Measurements from ENCODE around the gene COPS7A.

The COPS7A gene

DNA sequence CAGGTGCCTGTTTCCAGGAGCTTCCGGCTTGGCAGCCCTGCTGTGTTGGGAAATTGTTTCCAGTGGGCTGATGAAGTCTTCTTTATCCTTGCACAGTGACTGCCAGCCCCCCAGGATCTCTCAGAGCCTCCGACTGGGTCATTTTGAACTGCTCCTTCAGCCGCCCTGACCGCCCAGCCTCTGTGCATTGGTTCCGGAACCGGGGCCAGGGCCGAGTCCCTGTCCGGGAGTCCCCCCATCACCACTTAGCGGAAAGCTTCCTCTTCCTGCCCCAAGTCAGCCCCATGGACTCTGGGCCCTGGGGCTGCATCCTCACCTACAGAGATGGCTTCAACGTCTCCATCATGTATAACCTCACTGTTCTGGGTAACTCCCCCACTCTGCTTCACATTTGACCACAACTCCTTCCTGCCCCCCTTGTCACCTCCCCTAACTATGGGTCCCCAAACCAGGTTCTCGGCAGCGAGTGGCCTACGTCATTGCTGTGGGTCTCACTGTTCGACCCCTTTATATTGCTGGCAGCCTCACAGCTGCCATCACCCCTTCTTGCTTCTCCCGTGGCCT lies 50.7 kb downstream of the COPS7A start:
- TF ChIP-seq, protein P1, sequence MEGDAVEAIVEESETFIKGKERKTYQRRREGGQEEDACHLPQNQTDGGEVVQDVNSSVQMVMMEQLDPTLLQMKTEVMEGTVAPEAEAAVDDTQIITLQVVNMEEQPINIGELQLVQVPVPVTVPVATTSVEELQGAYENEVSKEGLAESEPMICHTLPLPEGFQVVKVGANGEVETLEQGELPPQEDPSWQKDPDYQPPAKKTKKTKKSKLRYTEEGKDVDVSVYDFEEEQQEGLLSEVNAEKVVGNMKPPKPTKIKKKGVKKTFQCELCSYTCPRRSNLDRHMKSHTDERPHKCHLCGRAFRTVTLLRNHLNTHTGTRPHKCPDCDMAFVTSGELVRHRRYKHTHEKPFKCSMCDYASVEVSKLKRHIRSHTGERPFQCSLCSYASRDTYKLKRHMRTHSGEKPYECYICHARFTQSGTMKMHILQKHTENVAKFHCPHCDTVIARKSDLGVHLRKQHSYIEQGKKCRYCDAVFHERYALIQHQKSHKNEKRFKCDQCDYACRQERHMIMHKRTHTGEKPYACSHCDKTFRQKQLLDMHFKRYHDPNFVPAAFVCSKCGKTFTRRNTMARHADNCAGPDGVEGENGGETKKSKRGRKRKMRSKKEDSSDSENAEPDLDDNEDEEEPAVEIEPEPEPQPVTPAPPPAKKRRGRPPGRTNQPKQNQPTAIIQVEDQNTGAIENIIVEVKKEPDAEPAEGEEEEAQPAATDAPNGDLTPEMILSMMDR (conservative IDR thresholded peaks at IDR 0.05; ENCODE audit: control insufficient read depth, insufficient read depth, low read depth, low read length): no peak
- H3K4me3 ChIP-seq (ENCODE audit: control insufficient read depth, low read depth, low read length): no peak overlapping the region
- no peak for DNase-seq (ENCODE audit: low read depth)

DNA sequence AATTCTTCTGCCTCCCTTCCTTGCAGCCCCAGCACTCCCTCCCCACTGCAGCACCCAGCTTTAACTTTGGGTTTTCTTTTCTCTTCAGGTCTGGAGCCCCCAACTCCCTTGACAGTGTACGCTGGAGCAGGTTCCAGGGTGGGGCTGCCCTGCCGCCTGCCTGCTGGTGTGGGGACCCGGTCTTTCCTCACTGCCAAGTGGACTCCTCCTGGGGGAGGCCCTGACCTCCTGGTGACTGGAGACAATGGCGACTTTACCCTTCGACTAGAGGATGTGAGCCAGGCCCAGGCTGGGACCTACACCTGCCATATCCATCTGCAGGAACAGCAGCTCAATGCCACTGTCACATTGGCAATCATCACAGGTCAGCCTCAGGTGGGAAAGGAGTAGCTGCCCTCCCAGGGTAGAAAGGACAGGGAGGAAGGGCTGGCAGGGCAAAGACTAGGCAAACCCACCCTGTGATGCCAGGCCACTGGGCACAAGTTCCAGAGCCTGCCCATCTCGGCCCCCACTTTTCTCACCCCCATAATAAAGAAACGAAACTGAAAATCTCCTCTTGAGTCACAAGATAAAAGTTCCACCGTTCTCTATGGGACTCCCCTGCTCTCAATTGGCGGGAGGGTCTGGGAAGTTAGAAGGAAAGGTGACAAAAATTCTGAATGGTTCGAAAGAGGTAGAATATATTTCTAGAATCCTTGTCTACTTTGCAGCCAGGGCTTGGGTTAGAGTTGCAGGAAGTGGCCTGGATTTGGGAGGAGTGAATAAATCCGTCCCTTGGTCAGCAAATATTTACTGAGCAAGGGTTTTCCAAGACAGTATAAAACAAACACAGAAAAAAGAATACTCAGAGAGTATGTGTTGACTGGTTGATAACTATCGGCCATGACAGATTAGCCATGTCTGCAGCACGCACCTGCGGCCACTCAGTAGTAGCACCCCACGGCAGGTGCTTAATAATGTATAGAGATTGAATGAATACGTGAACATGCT lies 51.6 kb downstream of the COPS7A start:
- no peak for DNase-seq (ENCODE audit: low read depth)
- TF ChIP-seq, protein P1 (conservative IDR thresholded peaks at IDR 0.05; ENCODE audit: control insufficient read depth, insufficient read depth, low read depth, low read length): no peak
- H3K4me3 ChIP-seq (ENCODE audit: control insufficient read depth, low read depth, low read length): no peak overlapping the region

DNA sequence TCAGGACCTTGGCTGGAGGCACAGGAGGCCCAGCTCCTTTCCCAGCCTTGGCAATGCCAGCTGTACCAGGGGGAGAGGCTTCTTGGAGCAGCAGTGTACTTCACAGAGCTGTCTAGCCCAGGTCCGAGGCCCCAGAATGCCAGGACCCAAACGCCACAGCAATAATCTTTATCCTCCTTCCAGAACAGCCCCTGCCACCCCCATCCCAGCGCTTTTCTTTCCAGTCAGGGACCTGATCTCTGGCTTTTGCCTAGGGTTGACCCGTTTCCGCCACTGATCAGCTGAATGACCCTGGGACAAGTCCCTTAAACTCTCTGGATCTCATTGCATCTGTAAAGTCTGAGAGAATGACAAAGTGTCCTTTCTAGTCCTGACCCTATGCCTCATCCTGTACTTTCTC lies 53.5 kb downstream of the COPS7A start:
- no peak overlapping the region for H3K4me3 ChIP-seq (ENCODE audit: control insufficient read depth, low read depth, low read length)
- TF ChIP-seq, protein P1 (conservative IDR thresholded peaks at IDR 0.05; ENCODE audit: control insufficient read depth, insufficient read depth, low read depth, low read length): no peak
- no peak for DNase-seq (ENCODE audit: low read depth)

DNA sequence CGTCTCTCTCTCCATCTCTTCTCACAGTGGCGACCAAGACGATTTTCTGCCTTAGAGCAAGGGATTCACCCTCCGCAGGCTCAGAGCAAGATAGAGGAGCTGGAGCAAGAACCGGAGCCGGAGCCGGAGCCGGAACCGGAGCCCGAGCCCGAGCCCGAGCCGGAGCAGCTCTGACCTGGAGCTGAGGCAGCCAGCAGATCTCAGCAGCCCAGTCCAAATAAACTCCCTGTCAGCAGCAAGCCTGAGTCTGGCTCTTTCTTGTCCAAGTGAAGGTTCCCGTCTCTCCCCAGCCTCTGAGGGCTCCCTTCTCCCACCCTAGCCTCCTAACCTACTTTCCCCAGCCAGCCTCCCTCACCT lies 54.3 kb downstream of the COPS7A start:
- peak; percentile 26 for DNase-seq (ENCODE audit: low read depth)
- TF ChIP-seq, protein P1 (conservative IDR thresholded peaks at IDR 0.05; ENCODE audit: control insufficient read depth, insufficient read depth, low read depth, low read length): no peak
- peak overlapping the region; percentile 37 for H3K4me3 ChIP-seq (ENCODE audit: control insufficient read depth, low read depth, low read length)

DNA sequence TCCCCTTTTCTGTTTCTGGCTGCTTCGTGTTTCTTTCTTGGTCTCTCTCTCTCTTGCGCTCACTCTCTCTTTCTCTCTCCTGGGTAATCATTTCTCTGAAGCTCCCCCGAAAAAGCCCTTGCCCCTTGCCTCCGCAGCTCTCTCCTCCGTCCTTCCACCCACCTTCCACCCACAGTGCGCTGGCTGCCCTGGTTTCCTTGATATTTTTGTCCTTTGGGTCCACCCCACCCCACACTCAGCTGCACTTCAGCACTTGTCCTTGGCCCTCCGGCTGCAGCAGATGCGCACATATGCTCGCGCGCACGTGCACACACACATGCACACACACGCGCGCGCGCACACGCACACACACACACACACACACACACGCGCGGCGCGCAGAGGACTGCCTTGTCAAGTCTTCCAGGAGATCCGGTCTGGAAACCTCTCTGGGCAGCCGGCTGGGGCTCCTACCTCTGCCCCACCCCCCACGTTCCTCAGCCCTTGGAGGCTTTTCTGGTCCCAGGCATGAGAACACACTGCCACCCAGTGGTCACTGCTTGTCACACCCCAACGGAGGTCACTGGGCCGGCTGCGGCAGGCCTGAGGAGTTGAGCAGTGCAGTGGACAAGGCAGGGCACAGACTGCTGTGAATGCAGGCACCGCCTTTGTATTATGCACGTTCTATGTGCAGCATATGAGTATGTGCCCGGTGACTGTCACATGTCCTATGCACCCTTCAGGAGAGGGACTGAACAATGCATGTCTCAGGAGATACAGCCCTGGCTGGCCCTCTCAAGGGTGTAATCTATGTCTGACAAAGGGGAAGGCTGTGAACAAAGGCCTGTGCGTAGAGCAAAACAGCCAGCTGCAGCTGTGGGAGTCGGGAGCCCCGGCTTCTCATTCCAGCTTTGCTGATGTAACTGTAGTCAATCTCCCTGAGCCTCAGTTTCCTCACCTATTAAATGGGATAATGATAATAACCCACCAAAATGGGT lies 55.0 kb downstream of the COPS7A start:
- peak; percentile 88 for DNase-seq (ENCODE audit: low read depth)
- TF ChIP-seq, protein P1 (conservative IDR thresholded peaks at IDR 0.05; ENCODE audit: control insufficient read depth, insufficient read depth, low read depth, low read length): peak; percentile 88
- peak overlapping the region; percentile 37 for H3K4me3 ChIP-seq (ENCODE audit: control insufficient read depth, low read depth, low read length)

DNA sequence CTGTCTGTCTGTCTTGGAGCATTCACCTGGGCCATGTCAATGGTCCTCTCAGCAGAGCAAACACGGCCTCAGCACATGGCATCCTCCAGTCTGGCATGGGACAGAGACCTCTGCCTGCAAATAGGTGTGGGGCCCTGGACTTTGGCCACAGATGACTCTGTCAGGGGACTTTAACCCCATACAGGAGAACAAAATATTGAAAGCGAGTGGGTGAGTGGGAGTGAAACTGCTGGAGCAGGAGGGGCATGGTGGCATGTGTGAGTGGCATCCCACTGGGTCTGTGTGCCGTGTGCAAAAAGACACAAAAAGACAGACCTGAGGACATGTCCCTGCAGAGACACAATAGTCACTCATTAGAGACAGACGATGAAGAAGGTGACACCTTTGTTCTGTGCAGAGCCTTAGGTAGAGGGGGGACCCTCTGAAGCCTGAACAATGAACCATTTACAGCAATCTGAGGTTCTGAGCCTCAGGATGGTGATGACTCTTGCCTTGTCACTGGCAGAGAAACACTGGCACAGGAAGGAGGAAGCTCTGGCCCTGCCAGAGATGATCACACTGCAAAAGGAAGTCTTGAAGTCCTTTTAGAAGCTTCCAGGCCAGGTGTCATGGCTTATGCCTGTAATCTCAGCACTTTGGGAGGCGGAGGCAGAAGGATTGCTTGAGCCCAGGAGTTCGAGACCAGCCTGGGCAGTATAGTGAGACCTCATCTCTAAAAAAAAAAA lies 56.0 kb downstream of the COPS7A start:
- TF ChIP-seq, protein P1 (conservative IDR thresholded peaks at IDR 0.05; ENCODE audit: control insufficient read depth, insufficient read depth, low read depth, low read length): no peak
- no peak overlapping the region for H3K4me3 ChIP-seq (ENCODE audit: control insufficient read depth, low read depth, low read length)
- no peak for DNase-seq (ENCODE audit: low read depth)

Data from fibroblast of mammary gland (primary cell).